IPS-18a (cell line): ENCODE measurements around the gene NLN.
"Not testable (repeated sequence)": the region's sequence is repeated elsewhere in the genome, so short reads cannot be mapped to it uniquely, and the experiment has no call there.

Experiments used
- H3K27ac ChIP-seq: one replicate; pipeline ENCODE4 v1.5.1; 2013; ENCODE audit warnings: low read length
- H3K27me3 ChIP-seq: one replicate; pipeline ENCODE4 v1.6.1; 2013; ENCODE audit warnings: mild to moderate bottlenecking, low read length; ENCODE audit not compliant: control insufficient read depth, insufficient read depth
- H3K36me3 ChIP-seq: one replicate; pipeline ENCODE4 v1.6.1; 2013; ENCODE audit warnings: low read depth, low read length; ENCODE audit not compliant: control insufficient read depth
- H3K4me1 ChIP-seq: one replicate; pipeline ENCODE4 v1.6.1; 2013; ENCODE audit warnings: low read depth, low read length; ENCODE audit not compliant: control insufficient read depth
- H3K4me3 ChIP-seq: one replicate; pipeline ENCODE4 v1.5.1; 2013; ENCODE audit warnings: low read length
- H3K9ac ChIP-seq: one replicate; pipeline ENCODE4 v1.6.1; 2013; ENCODE audit warnings: mild to moderate bottlenecking, low read length, moderate library complexity
- H3K9me3 ChIP-seq: one replicate; pipeline ENCODE4 v1.6.1; 2013; ENCODE audit warnings: low read depth, low read length; ENCODE audit not compliant: control insufficient read depth

The NLN gene

GRCh38 chr5:65839170-65839569 is 117.2 kb downstream of the NLN start:
- not testable (repeated sequence) for H3K36me3 ChIP-seq, H3K27me3 ChIP-seq, H3K4me1 ChIP-seq, H3K9me3 ChIP-seq, H3K4me3 ChIP-seq, H3K27ac ChIP-seq, H3K9ac ChIP-seq

DNA sequence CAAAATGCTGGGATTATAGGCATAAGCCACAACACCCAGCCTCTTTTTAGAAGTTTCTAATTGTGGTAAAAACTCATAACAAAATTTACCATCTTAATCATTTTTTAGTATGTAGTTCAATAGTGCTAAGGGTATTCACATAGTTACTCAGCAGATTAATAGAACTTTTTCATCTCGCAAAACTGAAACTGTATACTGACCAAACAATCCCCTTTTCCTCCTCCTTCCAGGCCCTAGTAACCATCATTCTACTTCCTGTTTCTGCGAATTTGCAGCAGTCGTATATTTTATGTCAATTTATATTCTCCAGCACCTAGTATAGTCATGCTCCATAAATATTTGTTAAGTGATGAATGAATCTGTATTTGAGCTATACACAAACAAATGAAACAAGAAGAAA is 118.1 kb downstream of the NLN start:
- Histone ChIP-seq H3K4me3 (no peak overlapping the region), H3K36me3 (no peaks in the 10 kb centered on the region), H3K9ac (no peak overlapping the region), H3K27me3 (no peaks in the 10 kb centered on the region), H3K9me3 (no peaks in the 10 kb centered on the region), H3K4me1 (no peaks in the 10 kb centered on the region), H3K27ac (no peak overlapping the region)

DNA sequence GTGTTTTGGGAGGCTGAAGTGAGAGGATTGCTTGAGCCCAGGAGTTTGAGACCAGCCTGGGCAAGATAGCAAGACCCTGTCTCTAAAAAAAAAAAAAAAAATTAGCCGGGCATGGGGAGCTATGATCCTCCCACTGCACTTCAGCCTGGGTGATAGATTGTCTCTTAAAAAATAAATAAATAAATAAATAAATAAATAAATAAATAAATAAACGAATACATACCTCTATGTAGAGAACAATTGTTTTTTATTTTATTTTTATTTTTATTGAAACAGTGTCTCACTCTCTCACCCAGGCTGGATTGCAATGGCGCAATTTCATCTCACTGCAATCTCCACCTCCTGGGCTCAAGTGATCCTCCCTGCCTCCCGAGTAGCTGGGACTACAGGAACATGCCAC is 122.8 kb downstream of the NLN start:
- H3K4me3 ChIP-seq, H3K9me3 ChIP-seq, H3K36me3 ChIP-seq, H3K4me1 ChIP-seq, H3K27me3 ChIP-seq, H3K27ac ChIP-seq, H3K9ac ChIP-seq: not testable (repeated sequence)

DNA sequence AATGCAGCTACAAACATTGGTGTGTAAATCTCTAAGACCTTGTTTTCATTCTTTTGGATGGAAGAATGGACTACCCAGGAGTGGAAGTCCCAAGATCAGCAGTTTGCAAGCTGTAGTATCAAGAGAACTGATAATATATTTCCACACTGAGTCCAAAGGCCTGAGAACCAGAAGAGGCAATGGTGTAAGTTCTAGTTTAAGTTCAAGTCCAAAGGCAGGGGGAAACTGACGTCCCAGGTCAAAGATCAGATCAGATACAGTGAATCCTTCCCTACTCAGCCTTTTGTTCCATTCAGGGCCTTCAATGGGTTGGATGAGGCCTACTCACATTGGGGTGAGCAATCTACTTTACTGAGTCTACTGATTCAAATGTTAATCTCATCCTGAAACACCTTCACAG is 124.1 kb downstream of the NLN start:
- Histone ChIP-seq H3K27ac (no peak overlapping the region), H3K9ac (no peak overlapping the region), H3K36me3 (no peaks in the 10 kb centered on the region), H3K4me1 (no peaks in the 10 kb centered on the region), H3K27me3 (no peaks in the 10 kb centered on the region), H3K4me3 (no peak overlapping the region), H3K9me3 (no peaks in the 10 kb centered on the region)

- not testable (repeated sequence) for H3K27me3 ChIP-seq, H3K9me3 ChIP-seq, H3K4me1 ChIP-seq, H3K9ac ChIP-seq, H3K36me3 ChIP-seq, H3K4me3 ChIP-seq, H3K27ac ChIP-seq
These were observed 125.0 kb downstream of the NLN start for GRCh38 chr5:65847019-65847418.

DNA sequence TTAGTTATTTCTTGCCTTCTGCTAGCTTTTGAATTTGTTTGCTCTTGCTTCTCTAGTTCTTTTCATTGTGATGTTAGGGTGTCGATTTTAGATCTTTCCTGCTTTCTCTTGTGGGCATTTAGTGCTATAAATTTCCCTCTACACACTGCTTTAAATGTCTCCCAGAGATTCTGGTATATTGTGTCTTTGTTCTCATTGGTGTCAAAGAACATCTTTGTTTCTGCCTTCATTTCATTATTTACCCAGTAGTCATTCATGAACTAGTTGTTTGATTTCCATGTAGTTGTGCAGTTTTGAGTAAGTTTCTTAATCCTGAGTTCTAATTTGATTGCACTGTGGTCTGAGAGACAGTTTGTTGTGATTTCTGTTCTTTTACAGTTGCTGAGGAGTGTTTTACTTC is 127.9 kb downstream of the NLN start:
- not testable (repeated sequence) for H3K9me3 ChIP-seq, H3K4me3 ChIP-seq, H3K4me1 ChIP-seq, H3K9ac ChIP-seq, H3K36me3 ChIP-seq, H3K27me3 ChIP-seq, H3K27ac ChIP-seq

DNA sequence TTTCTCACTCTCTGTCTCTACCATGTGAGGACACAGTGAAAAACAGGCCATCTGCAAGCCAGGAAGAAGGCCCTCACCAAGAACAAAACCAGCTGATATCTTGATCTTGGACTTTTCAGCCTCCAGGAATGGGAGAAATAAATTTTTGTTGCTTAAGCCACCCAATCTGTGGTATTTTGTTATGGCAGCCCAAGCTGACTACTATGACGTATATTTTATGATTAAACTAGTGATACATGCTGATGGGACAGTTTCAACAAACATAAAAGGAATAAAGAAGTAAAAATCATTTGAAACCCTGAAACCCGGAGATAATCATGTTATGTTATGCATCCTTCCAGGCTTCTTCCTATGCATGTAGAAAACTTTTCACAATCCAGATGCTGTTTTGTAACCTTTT is 132.9 kb downstream of the NLN start:
- H3K9ac ChIP-seq = no peak overlapping the region
- no peaks in the 10 kb centered on the region for H3K4me1 ChIP-seq
- H3K27ac ChIP-seq = no peak overlapping the region
- no peaks in the 10 kb centered on the region for H3K9me3 ChIP-seq
- no peaks in the 10 kb centered on the region for H3K36me3 ChIP-seq
- H3K27me3 ChIP-seq = no peaks in the 10 kb centered on the region
- no peak overlapping the region for H3K4me3 ChIP-seq

GRCh38 chr5:65855766-65856315 is 133.8 kb downstream of the NLN start:
- Histone ChIP-seq H3K4me3 (no peak overlapping the region), H3K9ac (no peak overlapping the region), H3K27me3 (no peaks in the 10 kb centered on the region), H3K27ac (no peak overlapping the region), H3K36me3 (no peaks in the 10 kb centered on the region), H3K4me1 (no peaks in the 10 kb centered on the region), H3K9me3 (no peaks in the 10 kb centered on the region)

DNA sequence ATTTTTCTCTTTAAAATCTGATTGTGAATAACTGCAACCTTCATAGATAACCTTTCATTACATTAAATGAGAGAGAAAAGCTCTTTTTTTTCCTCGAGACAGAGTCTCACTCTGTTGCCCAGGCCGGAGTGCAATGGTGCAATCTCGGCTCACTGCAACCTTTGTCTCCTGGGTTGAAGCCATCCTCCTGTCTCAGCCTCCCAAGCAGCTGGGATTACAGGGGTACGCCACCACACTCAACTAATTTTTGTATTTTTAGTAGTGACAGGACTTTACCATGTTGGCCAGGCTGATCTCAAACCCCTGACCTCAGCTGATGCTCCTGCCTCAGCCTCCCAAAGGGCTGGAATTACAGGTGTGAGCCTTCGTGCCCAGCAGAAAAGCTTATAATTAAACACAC is 134.5 kb downstream of the NLN start:
- H3K27me3 ChIP-seq = no peaks in the 10 kb centered on the region
- no peaks in the 10 kb centered on the region for H3K4me1 ChIP-seq
- no peaks in the 10 kb centered on the region for H3K9me3 ChIP-seq
- no peak overlapping the region for H3K27ac ChIP-seq
- no peaks in the 10 kb centered on the region for H3K36me3 ChIP-seq
- H3K9ac ChIP-seq = no peak overlapping the region
- no peak overlapping the region for H3K4me3 ChIP-seq

DNA sequence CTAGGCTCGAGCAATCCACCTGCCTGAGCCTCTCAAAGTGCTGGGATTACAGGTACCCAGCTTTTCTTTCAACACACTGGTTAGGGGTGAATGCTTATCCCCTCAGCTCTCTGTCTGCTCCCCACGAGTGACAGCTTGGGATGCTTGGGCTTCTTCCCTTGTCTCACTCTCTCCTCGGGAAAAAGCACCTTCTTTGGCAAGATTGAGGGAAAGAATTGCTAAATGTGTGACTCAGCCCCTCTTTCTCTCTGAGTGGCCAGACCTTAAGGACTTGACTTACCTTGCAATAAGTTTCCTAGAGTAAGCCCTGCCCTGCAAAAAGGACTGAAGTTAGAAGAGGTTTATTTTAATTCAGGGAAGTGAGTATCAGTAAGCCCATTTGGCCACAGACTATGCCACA is 136.3 kb downstream of the NLN start:
- Histone ChIP-seq H3K9me3 (no peaks in the 10 kb centered on the region), H3K9ac (no peak overlapping the region), H3K4me1 (no peaks in the 10 kb centered on the region), H3K27me3 (no peaks in the 10 kb centered on the region), H3K4me3 (no peak overlapping the region), H3K27ac (no peak overlapping the region), H3K36me3 (no peaks in the 10 kb centered on the region)

GRCh38 chr5:65861830-65862241 is 139.8 kb downstream of the NLN start:
- Histone ChIP-seq H3K4me3 (no peak overlapping the region), H3K27me3 (no peaks in the 10 kb centered on the region), H3K36me3 (no peaks in the 10 kb centered on the region), H3K4me1 (no peaks in the 10 kb centered on the region), H3K9me3 (no peaks in the 10 kb centered on the region), H3K9ac (no peak overlapping the region), H3K27ac (no peak overlapping the region)

- no peaks in the 10 kb centered on the region for H3K9me3 ChIP-seq
- no peak overlapping the region for H3K4me3 ChIP-seq
- H3K27me3 ChIP-seq = no peaks in the 10 kb centered on the region
- H3K36me3 ChIP-seq = no peaks in the 10 kb centered on the region
- no peak overlapping the region for H3K9ac ChIP-seq
- no peak overlapping the region for H3K27ac ChIP-seq
- H3K4me1 ChIP-seq = no peaks in the 10 kb centered on the region
These were observed 140.4 kb downstream of the NLN start for GRCh38 chr5:65862384-65862783.
